Measurements from ENCODE around the gene SLC49A4. TPM values are rescaled to one million over a fixed set of nuclear protein-coding genes. Genes with fewer than 3 reads are reported as not detected.
"Not testable (repeated sequence)": the region's sequence is repeated elsewhere in the genome, so short reads cannot be mapped to it uniquely, and the experiment has no call there.

The SLC49A4 gene, protein sequence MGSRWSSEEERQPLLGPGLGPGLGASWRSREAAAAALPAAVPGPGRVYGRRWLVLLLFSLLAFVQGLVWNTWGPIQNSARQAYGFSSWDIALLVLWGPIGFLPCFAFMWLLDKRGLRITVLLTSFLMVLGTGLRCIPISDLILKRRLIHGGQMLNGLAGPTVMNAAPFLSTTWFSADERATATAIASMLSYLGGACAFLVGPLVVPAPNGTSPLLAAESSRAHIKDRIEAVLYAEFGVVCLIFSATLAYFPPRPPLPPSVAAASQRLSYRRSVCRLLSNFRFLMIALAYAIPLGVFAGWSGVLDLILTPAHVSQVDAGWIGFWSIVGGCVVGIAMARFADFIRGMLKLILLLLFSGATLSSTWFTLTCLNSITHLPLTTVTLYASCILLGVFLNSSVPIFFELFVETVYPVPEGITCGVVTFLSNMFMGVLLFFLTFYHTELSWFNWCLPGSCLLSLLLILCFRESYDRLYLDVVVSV
- polyA plus RNA-seq (2013): 47.7 and 51.5 TPM in 2 replicates

DNA sequence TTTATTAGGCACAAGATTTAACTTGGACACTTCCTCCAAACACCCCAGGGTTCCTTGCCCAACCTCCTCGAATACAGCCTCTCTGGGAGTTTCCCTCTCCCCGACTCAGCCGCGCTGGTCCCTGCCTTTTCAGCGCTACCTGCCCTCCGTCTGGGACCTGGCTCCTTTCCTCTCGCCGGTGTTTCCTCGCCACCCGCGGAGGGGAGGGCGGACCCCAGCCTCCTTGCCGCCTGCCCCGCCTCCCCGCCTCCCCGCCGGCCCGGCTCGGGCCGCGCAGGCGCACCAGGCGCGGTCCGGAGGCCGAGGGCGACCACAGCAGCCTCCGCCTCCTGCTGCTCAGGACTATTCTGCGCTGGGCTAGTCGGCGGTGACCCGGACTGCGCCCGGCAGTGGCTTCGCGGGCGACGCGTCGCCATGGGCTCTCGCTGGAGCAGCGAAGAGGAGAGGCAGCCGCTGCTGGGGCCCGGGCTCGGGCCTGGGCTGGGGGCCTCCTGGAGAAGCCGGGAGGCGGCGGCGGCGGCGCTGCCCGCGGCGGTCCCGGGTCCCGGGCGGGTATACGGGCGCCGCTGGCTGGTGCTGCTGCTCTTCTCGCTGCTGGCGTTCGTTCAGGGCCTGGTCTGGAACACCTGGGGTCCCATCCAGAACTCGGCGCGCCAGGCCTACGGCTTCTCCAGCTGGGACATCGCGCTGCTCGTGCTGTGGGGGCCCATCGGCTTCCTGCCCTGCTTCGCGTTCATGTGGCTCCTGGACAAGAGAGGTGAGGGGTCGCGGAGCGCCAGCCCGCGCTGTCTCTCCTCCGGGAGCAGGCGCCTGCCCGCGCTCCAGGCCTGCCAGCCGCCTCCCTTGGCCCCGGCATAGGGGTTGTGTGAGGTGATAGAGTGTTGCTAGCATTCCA lies at the start of gene SLC49A4:
Gene SLC49A4 (plus strand): TSS at position 291 of the 895 bp plus-strand sequence. CDS start 124 bp downstream, at position 415.
- Histone ChIP-seq H3K79me2 (ENCODE audit: control insufficient read depth, insufficient read depth, low read length, poor library complexity) (peaks cover 7% of the 10 kb centered on the region), H3K4me3 (ENCODE audit: low read depth, low read length) (peak within 1 kb of the TSS; percentile 85), H2BK12ac (ENCODE audit: low read length) (peak within 1 kb of the TSS; percentile 27), H3K4me1 (ENCODE audit: control insufficient read depth in 1 of 2, insufficient read depth in 2 of 2, low read length in 2 of 2) (peaks cover 0 to 9% of the 10 kb centered on the region in 2 experiments), H3K23ac (ENCODE audit: low read length) (no peak within 1 kb of the TSS), H3K9me3 (ENCODE audit: insufficient read depth, low read depth, low read length) (peaks cover 1% of the 10 kb centered on the region), H3K27me3 (ENCODE audit: insufficient read depth, low read length) (no peaks in the 10 kb centered on the region), H3K36me3 (ENCODE audit: control insufficient read depth in 1 of 2, insufficient read depth in 2 of 2, low read length in 2 of 2) (no peaks in the 10 kb centered on the region), H3K4ac (ENCODE audit: low read depth, low read length) (peak within 1 kb of the TSS; percentile 39), H3K79me1 (ENCODE audit: low read length) (peaks cover 15% of the 10 kb centered on the region), H4K91ac (ENCODE audit: low read depth, low read length) (peak within 1 kb of the TSS; percentile 85), H4K12ac (ENCODE audit: low read depth, low read length) (peak within 1 kb of the TSS; percentile 65), H3K14ac (ENCODE audit: low read length) (peak within 1 kb of the TSS; percentile 82), H3K9ac (ENCODE audit: low read length) (peak within 1 kb of the TSS; percentile 95), H2AK5ac (ENCODE audit: low read length) (no peak within 1 kb of the TSS), H2BK120ac (ENCODE audit: insufficient read depth, low read length, poor library complexity) (peak within 1 kb of the TSS; percentile 85), H3K18ac (ENCODE audit: low read length) (peak within 1 kb of the TSS; percentile 74), H2AFZ (ENCODE audit: insufficient read depth, low read length, poor library complexity) (peak within 1 kb of the TSS; percentile 94), H4K8ac (ENCODE audit: low read depth, low read length) (peak within 1 kb of the TSS; percentile 87), H2BK5ac (ENCODE audit: low read depth, low read length, poor library complexity) (peak within 1 kb of the TSS; percentile 89), H3K27ac (ENCODE audit: low read depth, low read length) (peak within 1 kb of the TSS; percentile 91), H3K4me2 (ENCODE audit: low read length) (peak within 1 kb of the TSS; percentile 65)
- DNase-seq: peak; percentile 87 to 89
- WGBS (ENCODE audit: extremely low coverage, insufficient coverage, insufficient read length): no CpG with 5 or more reads among the region's 84 CpGs

DNA sequence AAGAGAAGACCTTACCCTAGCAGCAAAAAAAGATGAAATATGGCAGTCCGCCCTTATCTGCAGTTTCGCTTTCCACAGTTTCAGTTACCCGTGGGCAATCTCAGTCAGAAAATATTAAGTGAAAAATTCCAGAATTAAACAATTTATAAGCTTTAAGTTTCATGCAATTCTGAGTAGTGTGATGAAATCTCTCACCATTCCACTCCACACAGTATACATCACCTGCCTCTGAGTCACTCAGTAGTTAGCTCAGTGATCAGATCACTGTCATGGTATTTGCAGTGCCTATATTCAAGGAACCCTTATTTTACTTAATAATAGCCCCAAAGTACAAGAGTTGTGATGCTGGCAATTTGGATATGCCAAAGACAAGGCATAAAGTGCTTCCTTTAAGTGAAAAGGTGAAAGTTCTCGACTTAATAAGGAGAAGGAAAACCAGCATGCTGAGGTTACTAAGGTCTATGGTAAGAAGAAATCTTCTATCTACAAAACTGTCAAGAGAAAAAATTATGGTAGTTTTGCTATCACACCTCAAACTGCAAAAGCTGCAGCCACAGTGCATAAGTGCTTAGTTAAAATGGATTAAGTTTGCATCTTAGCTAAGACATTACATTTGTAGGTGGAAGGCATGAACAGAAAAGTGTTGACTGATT lies 49.4 kb upstream of the SLC49A4 start:
- no peaks in the 10 kb centered on the region for H3K79me1 ChIP-seq (ENCODE audit: low read length)
- H3K4me3 ChIP-seq (ENCODE audit: low read depth, low read length): no peak overlapping the region
- no CpG with 5 or more reads among the region's 4 CpGs for WGBS (ENCODE audit: extremely low coverage, insufficient coverage, insufficient read length)
- H3K4me2 ChIP-seq (ENCODE audit: low read length): no peak overlapping the region
- H4K91ac ChIP-seq (ENCODE audit: low read depth, low read length): no peak overlapping the region
- no peak overlapping the region for H3K14ac ChIP-seq (ENCODE audit: low read length)
- H4K12ac ChIP-seq (ENCODE audit: low read depth, low read length): no peak overlapping the region
- H3K27ac ChIP-seq (ENCODE audit: low read depth, low read length): peak overlapping the region; percentile 26
- no peak overlapping the region for H3K18ac ChIP-seq (ENCODE audit: low read length)
- H3K79me2 ChIP-seq (ENCODE audit: control insufficient read depth, insufficient read depth, low read length, poor library complexity): no peaks in the 10 kb centered on the region
- H2BK12ac ChIP-seq (ENCODE audit: low read length): no peak overlapping the region
- no peak overlapping the region for H2AFZ ChIP-seq (ENCODE audit: insufficient read depth, low read length, poor library complexity)
- H3K4me1 ChIP-seq (ENCODE audit: control insufficient read depth in 1 of 2, insufficient read depth in 2 of 2, low read length in 2 of 2): no peaks in the 10 kb centered on the region
- no peak overlapping the region for H2BK5ac ChIP-seq (ENCODE audit: low read depth, low read length, poor library complexity)
- no peaks in the 10 kb centered on the region for H3K9me3 ChIP-seq (ENCODE audit: insufficient read depth, low read depth, low read length)
- no peak overlapping the region for H3K4ac ChIP-seq (ENCODE audit: low read depth, low read length)
- no peak overlapping the region for H4K8ac ChIP-seq (ENCODE audit: low read depth, low read length)
- H2AK5ac ChIP-seq (ENCODE audit: low read length): no peak overlapping the region
- no peaks in the 10 kb centered on the region for H3K27me3 ChIP-seq (ENCODE audit: insufficient read depth, low read length)
- DNase-seq: peak; percentile 38 to 88
- H3K36me3 ChIP-seq (ENCODE audit: control insufficient read depth in 1 of 2, insufficient read depth in 2 of 2, low read length in 2 of 2): no peaks in the 10 kb centered on the region
- no peak overlapping the region for H2BK120ac ChIP-seq (ENCODE audit: insufficient read depth, low read length, poor library complexity)
- H3K9ac ChIP-seq (ENCODE audit: low read length): no peak overlapping the region
- H3K23ac ChIP-seq (ENCODE audit: low read length): no peak overlapping the region

DNA sequence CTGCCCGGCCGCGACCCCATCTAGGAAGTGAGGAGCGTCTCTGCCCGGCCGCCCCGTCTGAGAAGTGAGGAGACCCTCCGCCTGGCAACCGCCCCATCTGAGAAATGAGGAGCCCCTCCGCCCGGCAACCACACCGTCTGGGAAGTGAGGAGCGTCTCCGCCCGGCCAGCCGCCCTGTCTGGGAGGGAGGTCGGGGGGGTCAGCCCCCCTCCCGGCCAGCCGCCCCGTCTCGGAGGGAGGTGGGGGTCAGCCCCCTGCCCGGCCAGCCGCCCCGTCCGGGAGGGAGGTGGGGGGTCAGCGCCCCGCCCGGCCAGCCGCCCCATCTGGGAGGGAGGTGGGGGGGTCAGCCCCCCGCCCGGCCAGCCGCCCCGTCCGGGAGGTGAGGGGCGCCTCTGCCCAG lies 47.6 kb upstream of the SLC49A4 start:
- H3K36me3 ChIP-seq (ENCODE audit: control insufficient read depth in 1 of 2, insufficient read depth in 2 of 2, low read length in 2 of 2); H3K23ac ChIP-seq (ENCODE audit: low read length); H3K79me2 ChIP-seq (ENCODE audit: control insufficient read depth, insufficient read depth, low read length, poor library complexity); H3K4me3 ChIP-seq (ENCODE audit: low read depth, low read length); H3K27ac ChIP-seq (ENCODE audit: low read depth, low read length); H4K91ac ChIP-seq (ENCODE audit: low read depth, low read length); H3K18ac ChIP-seq (ENCODE audit: low read length); H2AK5ac ChIP-seq (ENCODE audit: low read length); H2BK120ac ChIP-seq (ENCODE audit: insufficient read depth, low read length, poor library complexity); H2BK5ac ChIP-seq (ENCODE audit: low read depth, low read length, poor library complexity); H3K4me2 ChIP-seq (ENCODE audit: low read length); H3K14ac ChIP-seq (ENCODE audit: low read length); H3K79me1 ChIP-seq (ENCODE audit: low read length); H3K4me1 ChIP-seq (ENCODE audit: control insufficient read depth in 1 of 2, insufficient read depth in 2 of 2, low read length in 2 of 2); H4K8ac ChIP-seq (ENCODE audit: low read depth, low read length); H2AFZ ChIP-seq (ENCODE audit: insufficient read depth, low read length, poor library complexity); H3K9me3 ChIP-seq (ENCODE audit: insufficient read depth, low read depth, low read length); DNase-seq; H3K9ac ChIP-seq (ENCODE audit: low read length); H3K27me3 ChIP-seq (ENCODE audit: insufficient read depth, low read length); H4K12ac ChIP-seq (ENCODE audit: low read depth, low read length); H3K4ac ChIP-seq (ENCODE audit: low read depth, low read length); H2BK12ac ChIP-seq (ENCODE audit: low read length): not testable (repeated sequence)
- no CpG with 5 or more reads among the region's 35 CpGs for WGBS (ENCODE audit: extremely low coverage, insufficient coverage, insufficient read length)

DNA sequence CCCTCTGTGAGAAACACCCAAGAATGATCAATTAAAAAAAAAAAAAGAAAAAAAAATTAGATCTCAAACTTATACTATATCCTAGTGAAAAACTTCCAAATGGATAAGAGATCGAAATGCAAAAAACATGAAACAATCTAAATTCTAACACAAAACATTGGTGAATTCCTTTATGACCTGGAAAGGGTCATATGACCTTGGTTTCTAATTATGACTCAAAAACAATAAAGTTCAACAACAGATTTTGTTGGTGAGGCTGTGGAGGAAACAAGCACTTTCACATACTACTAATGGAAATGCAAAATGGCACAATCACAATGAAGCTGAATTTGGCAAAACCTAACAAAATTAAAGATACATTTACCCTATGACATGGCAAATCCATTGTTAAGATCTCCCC lies 46.5 kb upstream of the SLC49A4 start:
- no peaks in the 10 kb centered on the region for H3K79me1 ChIP-seq (ENCODE audit: low read length)
- no peak overlapping the region for H2BK120ac ChIP-seq (ENCODE audit: insufficient read depth, low read length, poor library complexity)
- H3K27ac ChIP-seq (ENCODE audit: low read depth, low read length): no peak overlapping the region
- no peak overlapping the region for H3K4ac ChIP-seq (ENCODE audit: low read depth, low read length)
- no peak overlapping the region for H3K4me2 ChIP-seq (ENCODE audit: low read length)
- no peaks in the 10 kb centered on the region for H3K9me3 ChIP-seq (ENCODE audit: insufficient read depth, low read depth, low read length)
- no peak overlapping the region for H3K4me3 ChIP-seq (ENCODE audit: low read depth, low read length)
- no peak overlapping the region for H4K12ac ChIP-seq (ENCODE audit: low read depth, low read length)
- no peak overlapping the region for H3K14ac ChIP-seq (ENCODE audit: low read length)
- H4K8ac ChIP-seq (ENCODE audit: low read depth, low read length): no peak overlapping the region
- no peak overlapping the region for H4K91ac ChIP-seq (ENCODE audit: low read depth, low read length)
- H3K79me2 ChIP-seq (ENCODE audit: control insufficient read depth, insufficient read depth, low read length, poor library complexity): no peaks in the 10 kb centered on the region
- DNase-seq: no peak
- no peak overlapping the region for H3K18ac ChIP-seq (ENCODE audit: low read length)
- H3K36me3 ChIP-seq (ENCODE audit: control insufficient read depth in 1 of 2, insufficient read depth in 2 of 2, low read length in 2 of 2): no peaks in the 10 kb centered on the region
- WGBS (ENCODE audit: extremely low coverage, insufficient coverage, insufficient read length): no CpG with 5 or more reads among the region's 1 CpG
- no peak overlapping the region for H2BK5ac ChIP-seq (ENCODE audit: low read depth, low read length, poor library complexity)
- H2AFZ ChIP-seq (ENCODE audit: insufficient read depth, low read length, poor library complexity): no peak overlapping the region
- no peak overlapping the region for H2AK5ac ChIP-seq (ENCODE audit: low read length)
- no peak overlapping the region for H3K9ac ChIP-seq (ENCODE audit: low read length)
- H2BK12ac ChIP-seq (ENCODE audit: low read length): no peak overlapping the region
- no peaks in the 10 kb centered on the region for H3K4me1 ChIP-seq (ENCODE audit: control insufficient read depth in 1 of 2, insufficient read depth in 2 of 2, low read length in 2 of 2)
- H3K27me3 ChIP-seq (ENCODE audit: insufficient read depth, low read length): no peaks in the 10 kb centered on the region
- no peak overlapping the region for H3K23ac ChIP-seq (ENCODE audit: low read length)

Data from trophoblast cell (in vitro differentiated cells and primary cell).